Testis (tissue), 3 donors: ENCODE measurements around the gene LFNG. TPM values are rescaled to one million over a fixed set of nuclear protein-coding genes. Genes with fewer than 3 reads are reported as not detected.

Source experiments
- DNase-seq: peaks from one replicate; pipeline ENCODE4 v3.0.0-alpha.2; 2019
- H3K27ac ChIP-seq, 2 donors: fragments of 200-600 bp; sonication (generic); one replicate each; pipeline ENCODE4 v1.5.1; 2019
- H3K27me3 ChIP-seq: fragments of 200-600 bp; sonication (generic); one replicate; pipeline ENCODE4 v1.5.1; 2019
- H3K36me3 ChIP-seq: fragments of 200-600 bp; sonication (generic); one replicate; pipeline ENCODE4 v1.5.1; 2017; ENCODE audit warnings: low read depth; ENCODE audit errors: missing control alignments
- H3K4me1 ChIP-seq: fragments of 200-600 bp; sonication (generic); one replicate; pipeline ENCODE4 v1.5.1; 2019
- H3K4me3 ChIP-seq, 2 donors: fragments of 200-600 bp; sonication (generic); one replicate each; pipeline ENCODE4 v1.5.1; 2017 to 2019
- H3K9me3 ChIP-seq: fragments of 200-600 bp; sonication (generic); one replicate; pipeline ENCODE4 v1.5.1; 2017
- CTCF ChIP-seq, 3 experiments: fragments of 450-650 bp in 2 of 3; fragments of 200-600 bp in 1 of 3; sonication (generic) in 1 of 3; IDR thresholded peaks; one replicate each; pipeline ENCODE4 v1.5.1; 2016 to 2019; ENCODE audit warnings: antibody characterized with exemption in 3 of 3, mild to moderate bottlenecking in 2 of 3, moderate library complexity in 1 of 3
- POLR2A ChIP-seq: fragments of 450-650 bp; IDR thresholded peaks from one replicate; pipeline ENCODE4 v1.6.1; 2017; ENCODE audit warnings: antibody characterized with exemption, mild to moderate bottlenecking, moderate library complexity
- WGBS, 2 donors: methylation state at CpG; one replicate each; pipeline ENCODE4 v1.1.5; 2018; 5-methylcytosine and 5-hydroxymethylcytosine counted together
- intact Hi-C: fragments of 100-400 bp; cut with DNase I; formaldehyde crosslinking; loops from one replicate; pipeline ENCODE4 v1.15.1; 2023; ENCODE audit warnings: low total_unique reads
- polyA plus RNA-seq: library from polyadenylated mRNA; stranded (reverse); fragments of 350-450 nt; fragmentation: Illumina TruSeq; extraction: RNeasy Lipid Tissue Mini Kit (QIAGEN cat#74804); gene quantifications from one replicate; pipeline ENCODE4 v1.2.3, GENCODE V29; 2014; ENCODE audit warnings: low read depth, low replicate concordance; ENCODE audit not compliant: insufficient read depth
- total RNA-seq, 2 donors: library from RNA; depleted of rRNA; stranded (reverse); fragments of >200 nt; gene quantifications; one replicate each; pipeline ENCODE4 v1.2.3, GENCODE V29; 2016

LFNG gene
- total and polyA plus RNA-seq, 3 donors from 2014 or later, result 10.1 to 34.1 (median 18.3) TPM

- intact Hi-C loops, result no loop called here
- TF ChIP-seq CTCF (IDR thresholded peaks at IDR 0.05), result no peak
- no peak for TF ChIP-seq POLR2A
Observed at GRCh38 chr7:2504128-2504888, 15.3 kb upstream of the LFNG start.

DNA sequence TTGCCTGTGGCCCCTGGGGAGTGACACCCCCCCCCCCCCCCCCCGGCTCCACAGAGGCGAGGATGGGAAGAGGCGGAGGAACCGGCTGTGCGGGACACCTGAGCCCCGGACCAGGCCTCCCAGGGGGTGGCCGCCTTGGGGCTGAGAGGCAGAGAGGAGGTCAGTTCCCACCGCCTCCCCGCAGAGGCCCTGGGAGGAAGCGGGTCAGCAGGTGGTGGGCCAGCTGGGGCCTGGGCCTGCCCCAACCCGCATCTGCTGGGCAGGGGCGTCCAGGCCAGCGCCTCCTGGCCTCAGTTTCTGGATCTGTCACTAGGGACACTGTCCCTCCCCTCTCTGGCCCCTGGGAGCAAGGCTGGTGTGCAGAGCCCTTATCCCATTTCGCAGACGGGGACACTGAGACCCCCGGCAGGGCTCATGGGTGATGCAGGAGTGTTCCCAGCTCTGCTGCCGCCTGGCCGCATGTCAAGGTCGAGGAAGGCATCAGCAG is 14.6 kb upstream of the LFNG start:
- 84% methylated on average over 19 of the region's 19 CpGs; no CpG with 5 or more reads in 1 of the 2 donors for WGBS, 2 donors
- H3K27me3 ChIP-seq, result no peaks in the 10 kb centered on the region
- H3K27ac ChIP-seq, result no peak overlapping the region
- H3K4me1 ChIP-seq, result peaks cover 16% of the 10 kb centered on the region
- TF ChIP-seq POLR2A, result no peak
- TF ChIP-seq CTCF (IDR thresholded peaks at IDR 0.05), result no peak
- no peak overlapping the region for H3K4me3 ChIP-seq
- no peak for DNase-seq
- no peaks in the 10 kb centered on the region for H3K36me3 ChIP-seq
- intact Hi-C loops, result no loop called here
- no peaks in the 10 kb centered on the region for H3K9me3 ChIP-seq

More at GRCh38 chr7:2504128-2504888, 15.3 kb upstream of the LFNG start:
- no peak for DNase-seq
- Histone ChIP-seq H3K4me1 (peaks cover 14% of the 10 kb centered on the region), H3K9me3 (no peaks in the 10 kb centered on the region), H3K27me3 (no peaks in the 10 kb centered on the region), H3K27ac (no peak overlapping the region), H3K36me3 (no peaks in the 10 kb centered on the region), H3K4me3 (no peak overlapping the region)
- 90 to 91% methylated on average over 13 to 21 of the region's 21 CpGs for WGBS, 2 donors

- TF ChIP-seq POLR2A (no peak), CTCF (IDR thresholded peaks at IDR 0.05) (no peak)
- DNase-seq, result no peak
- Histone ChIP-seq H3K4me3 (no peak overlapping the region), H3K27ac (no peak overlapping the region), H3K9me3 (no peaks in the 10 kb centered on the region), H3K27me3 (no peaks in the 10 kb centered on the region), H3K4me1 (peaks cover 16% of the 10 kb centered on the region), H3K36me3 (no peaks in the 10 kb centered on the region)
- intact Hi-C loops, result no loop called here
- 93% methylated on average over 14 of the region's 14 CpGs; no CpG with 5 or more reads in 1 of the 2 donors for WGBS, 2 donors
Observed at GRCh38 chr7:2505401-2505800, 14.2 kb upstream of the LFNG start.

GRCh38 chr7:2507208-2507916 is 12.2 kb upstream of the LFNG start:
- intact Hi-C loops, result no loop called here
- H3K4me3 ChIP-seq, result no peak overlapping the region
- DNase-seq, result no peak
- H3K27me3 ChIP-seq, result no peaks in the 10 kb centered on the region
- H3K36me3 ChIP-seq, result no peaks in the 10 kb centered on the region
- H3K27ac ChIP-seq, result no peak overlapping the region
- 85% methylated on average over 15 to 26 of the region's 26 CpGs for WGBS, 2 donors
- H3K9me3 ChIP-seq, result no peaks in the 10 kb centered on the region
- H3K4me1 ChIP-seq, result peaks cover 28% of the 10 kb centered on the region
- TF ChIP-seq POLR2A (no peak), CTCF (IDR thresholded peaks at IDR 0.05) (no peak)
